PC-3 (cell line): ENCODE results near the gene ACBD6. TPM values are rescaled to one million over a fixed set of nuclear protein-coding genes. Genes with fewer than 3 reads are reported as not detected.
A peak's percentile ranks its signal among the peaks of the same experiment; 100 is the strongest.

Experiments used
- ATAC-seq: fragments of 200-7000 bp; cut with Tn5 transposase; 2 replicates; pipeline ENCODE4 v1.9.1; 2020; ENCODE audit warnings: mild to moderate bottlenecking, moderate library complexity
- BruUV-seq: library from RNA; stranded (reverse); fragments of 400-500 nt; replicated peaks from 2 replicates; lab custom pipeline; 2021; lab: Mats Ljungman, UMichigan
- CTCF ChIA-PET: fragments of 300-600 bp; sonication (Branson Sonifier 250); formaldehyde crosslinking; loops from one replicate; lab custom pipeline; 2022; ENCODE audit warnings: antibody characterized with exemption; lab: Charles Lee
- POLR2A ChIA-PET: fragments of 300-600 bp; sonication (Branson Sonifier 250); formaldehyde crosslinking; loops from one replicate; lab custom pipeline; 2022; ENCODE audit warnings: antibody characterized with exemption; ENCODE audit not compliant: unreplicated experiment; lab: Charles Lee
- DNase-seq: peaks from one replicate; pipeline ENCODE4 v3.0.0-alpha.2; 2015
- H2AFZ ChIP-seq: fragments of 300-600 bp; sonication (generic); 2 replicates; pipeline ENCODE4 v1.6.0; 2016; ENCODE audit warnings: antibody characterized with exemption, low read length
- H3F3A ChIP-seq: fragments of 300-600 bp; sonication (generic); one replicate; pipeline ENCODE4 v1.6.0; 2017; ENCODE audit warnings: antibody characterized with exemption, low read length, control low read depth, mild to moderate bottlenecking; ENCODE audit not compliant: unreplicated experiment
- H3K27ac ChIP-seq: fragments of 300-600 bp; sonication (generic); 2 replicates; pipeline ENCODE4 v1.5.1; 2016; ENCODE audit warnings: mild to moderate bottlenecking, low read length
- H3K27me3 ChIP-seq: fragments of 300-600 bp; sonication (generic); 2 replicates; pipeline ENCODE4 v1.6.1; 2016; ENCODE audit warnings: low read length, mixed read lengths
- H3K36me3 ChIP-seq: fragments of 300-600 bp; sonication (generic); 2 replicates; pipeline ENCODE4 v1.6.1; 2016; ENCODE audit warnings: low read depth, mixed run types, low read length, mixed read lengths
- H3K4me1 ChIP-seq: fragments of 300-600 bp; sonication (generic); 2 replicates; pipeline ENCODE4 v1.5.1; 2016; ENCODE audit warnings: low read length; ENCODE audit not compliant: insufficient read depth
- H3K4me2 ChIP-seq: fragments of 300-600 bp; sonication (generic); 2 replicates; pipeline ENCODE4 v1.6.0; 2016; ENCODE audit warnings: low read length
- H3K4me3 ChIP-seq: fragments of 300-600 bp; sonication (generic); 2 replicates; pipeline ENCODE4 v1.5.1; 2016; ENCODE audit warnings: mild to moderate bottlenecking, low read length, mixed read lengths
- H3K79me2 ChIP-seq: fragments of 300-600 bp; sonication (generic); 2 replicates; pipeline ENCODE4 v1.6.1; 2017; ENCODE audit warnings: low read length, mixed read lengths
- H3K9ac ChIP-seq: fragments of 300-600 bp; sonication (generic); 2 replicates; pipeline ENCODE4 v1.6.0; 2016; ENCODE audit warnings: mild to moderate bottlenecking, low read length
- H3K9me2 ChIP-seq: fragments of 300-600 bp; sonication (generic); replicated peaks from 2 replicates; pipeline ENCODE4 v1.6.1; 2016; ENCODE audit warnings: mixed run types, low read length, mixed read lengths
- H3K9me3 ChIP-seq: fragments of 300-600 bp; sonication (generic); 2 replicates; pipeline ENCODE4 v1.6.1; 2016; ENCODE audit warnings: low read length, mixed read lengths
- H4K20me1 ChIP-seq: fragments of 300-600 bp; sonication (generic); 2 replicates; pipeline ENCODE4 v1.6.1; 2016; ENCODE audit warnings: low read length, mixed read lengths
- CTCF ChIP-seq: fragments of 300-600 bp; sonication (generic); conservative IDR thresholded peaks from 2 replicates; pipeline ENCODE4 v1.5.1; 2017; ENCODE audit warnings: antibody characterized with exemption, low read depth, mild to moderate bottlenecking, low read length
- EZH2 ChIP-seq: fragments of 300-600 bp; sonication (generic); IDR thresholded peaks from one replicate; pipeline ENCODE4 v1.6.1; 2017; ENCODE audit warnings: antibody characterized with exemption, mild to moderate bottlenecking, low read length; ENCODE audit not compliant: unreplicated experiment
- EZH2phosphoT487 ChIP-seq: fragments of 300-600 bp; sonication (generic); IDR thresholded peaks from 2 replicates; pipeline ENCODE4 v1.6.1; 2018; ENCODE audit warnings: mild to moderate bottlenecking, antibody characterized with exemption, low read length, borderline replicate concordance
- intact Hi-C: fragments of 100-400 bp; cut with micrococcal nuclease; formaldehyde crosslinking; loops from 2 replicates; pipeline ENCODE4 v1.9.0; 2023
- total RNA-seq: library from RNA; depleted of rRNA; stranded (reverse); fragments of >200 nt; gene quantifications from 2 replicates; pipeline ENCODE4 v1.2.3, GENCODE V29; 2014

Gene ACBD6
- total RNA-seq, 1 experiment from 2014 or later, result 43.3 TPM

- Histone ChIP-seq H3K9ac (no peak overlapping the region), H2AFZ (no peak overlapping the region), H3F3A (no peaks in the 10 kb centered on the region), H3K9me2 (no peaks in the 10 kb centered on the region), H3K79me2 (no peaks in the 10 kb centered on the region), H4K20me1 (no peaks in the 10 kb centered on the region), H3K4me1 (0 out of 2 replicates have a peak, but pooled peaks cover 4% of the 10 kb centered on the region), H3K36me3 (no peaks in the 10 kb centered on the region), H3K4me3 (no peak overlapping the region), H3K9me3 (no peaks in the 10 kb centered on the region), H3K27me3 (no peaks in the 10 kb centered on the region), H3K27ac (0 out of 2 replicates have a peak overlapping the region, but pooled peaks have one; percentile 8), H3K4me2 (no peak overlapping the region)
- intact Hi-C loops, result no loop called here
- DNase-seq (peak; percentile 48), ATAC-seq (peak; percentile 40; the same call in 1 of the 2 replicates)
- ChIA-PET POLR2A (no interaction called here), CTCF (no interaction called here)
- BruUV-seq, result no TSS peak
- TF ChIP-seq EZH2, result no peak
- TF ChIP-seq CTCF, result no peak
- no peak for TF ChIP-seq EZH2phosphoT487
Observed at GRCh38 chr1:180291004-180291403, 211.4 kb downstream of the ACBD6 start.

GRCh38 chr1:180290265-180291001, 211.9 kb downstream of the ACBD6 start:
- Histone ChIP-seq H3K27me3 (no peaks in the 10 kb centered on the region), H3K27ac (0 out of 2 replicates have a peak overlapping the region, but pooled peaks have one; percentile 8), H2AFZ (no peak overlapping the region), H3K9me3 (no peaks in the 10 kb centered on the region), H3K36me3 (no peaks in the 10 kb centered on the region), H4K20me1 (no peaks in the 10 kb centered on the region), H3K79me2 (no peaks in the 10 kb centered on the region), H3K9ac (no peak overlapping the region), H3K4me1 (0 out of 2 replicates have a peak, but pooled peaks cover 4% of the 10 kb centered on the region), H3K4me3 (no peak overlapping the region), H3K4me2 (no peak overlapping the region), H3K9me2 (no peaks in the 10 kb centered on the region), H3F3A (no peaks in the 10 kb centered on the region)
- no TSS peak for BruUV-seq
- CTCF ChIA-PET, result no interaction called here
- no peak for ATAC-seq
- no peak for DNase-seq
- TF ChIP-seq EZH2phosphoT487 (no peak), CTCF (no peak), EZH2 (no peak)
- POLR2A ChIA-PET, result no interaction called here
- intact Hi-C loops, result no loop called here

GRCh38 chr1:180288940-180289339, 213.4 kb downstream of the ACBD6 start:
- Histone ChIP-seq H3K9me3 (no peaks in the 10 kb centered on the region), H3K9me2 (no peaks in the 10 kb centered on the region), H3K79me2 (no peaks in the 10 kb centered on the region), H3K4me2 (no peak overlapping the region), H2AFZ (no peak overlapping the region), H3F3A (no peaks in the 10 kb centered on the region), H3K36me3 (no peaks in the 10 kb centered on the region), H3K4me3 (no peak overlapping the region), H3K27me3 (no peaks in the 10 kb centered on the region), H3K9ac (no peak overlapping the region), H3K27ac (no peak overlapping the region), H3K4me1 (0 out of 2 replicates have a peak, but pooled peaks cover 4% of the 10 kb centered on the region), H4K20me1 (no peaks in the 10 kb centered on the region)
- TF ChIP-seq EZH2, result no peak
- TF ChIP-seq EZH2phosphoT487, result no peak
- TF ChIP-seq CTCF, result no peak
- POLR2A ChIA-PET, result no interaction called here
- ATAC-seq (no peak), DNase-seq (no peak)
- CTCF ChIA-PET, result no interaction called here
- intact Hi-C loops, result no loop called here
- BruUV-seq, result no TSS peak
